OCI-LY1 (cell line): ENCODE measurements around the gene CBX6.

Source experiments
- H2AFZ ChIP-seq: fragments of 200-600 bp; sonication (generic), shearing (Covaris generic); 2 replicates; pipeline ENCODE4 v1.6.0; 2014; ENCODE audit warnings: antibody characterized with exemption, mild to moderate bottlenecking, low read length
- H3F3A ChIP-seq: fragments of 200-600 bp; sonication (generic), shearing (Covaris generic); 2 replicates; pipeline ENCODE4 v1.6.0; 2014; ENCODE audit warnings: mild to moderate bottlenecking, antibody characterized with exemption, low read length, moderate library complexity; ENCODE audit not compliant: insufficient read depth
- H3K27ac ChIP-seq: fragments of 200-600 bp; sonication (generic); 2 replicates; pipeline ENCODE4 v1.5.1; 2014; ENCODE audit warnings: low read length, mixed run types, mild to moderate bottlenecking, low read depth; ENCODE audit not compliant: poor library complexity, severe bottlenecking
- H3K27me3 ChIP-seq: fragments of 200-600 bp; sonication (generic); 2 replicates; pipeline ENCODE4 v1.6.0; 2014; ENCODE audit warnings: antibody characterized with exemption, mild to moderate bottlenecking, low read length, moderate library complexity; ENCODE audit not compliant: insufficient read depth
- H3K36me3 ChIP-seq: fragments of 200-600 bp; sonication (generic); 2 replicates; pipeline ENCODE4 v1.6.1; 2014; ENCODE audit warnings: mild to moderate bottlenecking, antibody characterized with exemption, low read length, moderate library complexity, mixed read lengths; ENCODE audit not compliant: insufficient read depth
- H3K4me1 ChIP-seq: fragments of 200-600 bp; sonication (generic); 2 replicates; pipeline ENCODE4 v1.5.1; 2014; ENCODE audit warnings: mild to moderate bottlenecking, low read length, moderate library complexity; ENCODE audit not compliant: insufficient read depth, severe bottlenecking
- H3K4me2 ChIP-seq: fragments of 200-600 bp; sonication (generic), shearing (Covaris generic); 2 replicates; pipeline ENCODE4 v1.6.1; 2014; ENCODE audit warnings: low read length
- H3K4me3 ChIP-seq: fragments of 200-600 bp; sonication (generic); 2 replicates; pipeline ENCODE4 v1.5.1; 2014; ENCODE audit warnings: low read length, low read depth, mild to moderate bottlenecking, mixed read lengths; ENCODE audit not compliant: poor library complexity, severe bottlenecking
- H3K79me2 ChIP-seq: fragments of 200-600 bp; shearing (Covaris generic); 2 replicates; pipeline ENCODE4 v1.6.1; 2016; ENCODE audit warnings: mixed run types, low read length, mixed read lengths; ENCODE audit not compliant: insufficient read depth
- H3K9ac ChIP-seq: fragments of 200-600 bp; sonication (generic), shearing (Covaris generic); 2 replicates; pipeline ENCODE4 v1.6.1; 2014; ENCODE audit warnings: mild to moderate bottlenecking, low read length, mixed read lengths
- H3K9me2 ChIP-seq: fragments of 200-600 bp; sonication (generic), shearing (Covaris generic); 2 replicates; pipeline ENCODE4 v1.6.1; 2014; ENCODE audit warnings: low read depth, mild to moderate bottlenecking, low read length, mixed read lengths
- H3K9me3 ChIP-seq: fragments of 200-600 bp; shearing (Covaris generic); 2 replicates; pipeline ENCODE4 v1.6.1; 2014; ENCODE audit warnings: low read length, mixed read lengths
- H4K20me1 ChIP-seq: fragments of 200-600 bp; sonication (generic), shearing (Covaris generic); 2 replicates; pipeline ENCODE4 v1.6.0; 2016; ENCODE audit warnings: mild to moderate bottlenecking, low read length; ENCODE audit not compliant: insufficient read depth
- CTCF ChIP-seq: fragments of 200-600 bp; sonication (generic), shearing (Covaris generic); IDR thresholded peaks from 2 replicates; pipeline ENCODE4 v1.5.1; 2017; ENCODE audit warnings: mild to moderate bottlenecking, antibody characterized with exemption, low read length, moderate library complexity, mixed read lengths
- EZH2 ChIP-seq: fragments of 200-600 bp; sonication (generic), shearing (Covaris generic); IDR thresholded peaks from 2 replicates; pipeline ENCODE4 v1.8.0; 2017; ENCODE audit warnings: borderline replicate concordance, mixed run types, mild to moderate bottlenecking, antibody characterized with exemption, low read length, moderate library complexity, mixed read lengths

Gene CBX6

GRCh38 chr22:38850399-38850798 is 21.6 kb downstream of the CBX6 start:
- Histone ChIP-seq H3K4me3 (no peak overlapping the region), H3K9ac (no peak overlapping the region), H2AFZ (no peak overlapping the region), H3K9me2 (no peaks in the 10 kb centered on the region), H4K20me1 (no peaks in the 10 kb centered on the region), H3K9me3 (no peaks in the 10 kb centered on the region), H3K27ac (no peak overlapping the region), H3K36me3 (no peaks in the 10 kb centered on the region), H3K4me2 (no peak overlapping the region), H3K4me1 (no peaks in the 10 kb centered on the region), H3F3A (no peaks in the 10 kb centered on the region), H3K27me3 (peaks cover 7% of the 10 kb centered on the region; the same call in 1 of the 2 replicates), H3K79me2 (no peaks in the 10 kb centered on the region)
- TF ChIP-seq EZH2 (no peak), CTCF (no peak)

GRCh38 chr22:38849811-38850210 is 22.2 kb downstream of the CBX6 start:
- H2AFZ ChIP-seq: no peak overlapping the region
- no peak overlapping the region for H3K4me3 ChIP-seq
- no peaks in the 10 kb centered on the region for H3K4me1 ChIP-seq
- no peaks in the 10 kb centered on the region for H3K9me2 ChIP-seq
- no peak for TF ChIP-seq CTCF
- TF ChIP-seq EZH2: no peak
- no peaks in the 10 kb centered on the region for H3K9me3 ChIP-seq
- no peak overlapping the region for H3K27ac ChIP-seq
- H3K36me3 ChIP-seq: no peaks in the 10 kb centered on the region
- H3K4me2 ChIP-seq: no peak overlapping the region
- H3K79me2 ChIP-seq: no peaks in the 10 kb centered on the region
- no peak overlapping the region for H3K9ac ChIP-seq
- H3F3A ChIP-seq: no peaks in the 10 kb centered on the region
- H3K27me3 ChIP-seq: peaks cover 7% of the 10 kb centered on the region; the same call in 1 of the 2 replicates
- H4K20me1 ChIP-seq: no peaks in the 10 kb centered on the region

GRCh38 chr22:38846412-38846811 is 25.6 kb downstream of the CBX6 start:
- Histone ChIP-seq H4K20me1 (no peaks in the 10 kb centered on the region), H3K79me2 (no peaks in the 10 kb centered on the region), H3K9ac (no peak overlapping the region), H3K4me2 (no peak overlapping the region), H3K27ac (no peak overlapping the region), H3K4me1 (no peaks in the 10 kb centered on the region), H2AFZ (no peak overlapping the region), H3K9me2 (no peaks in the 10 kb centered on the region), H3K9me3 (no peaks in the 10 kb centered on the region), H3K27me3 (peaks cover 7% of the 10 kb centered on the region; the same call in 1 of the 2 replicates), H3K4me3 (no peak overlapping the region), H3F3A (no peaks in the 10 kb centered on the region), H3K36me3 (no peaks in the 10 kb centered on the region)
- no peak for TF ChIP-seq EZH2
- no peak for TF ChIP-seq CTCF
